Activated T-cell treated with anti-CD3 and anti-CD28 coated beads for 48 hours (primary cell): ENCODE measurements around the gene ACVR1B.
A peak's percentile ranks its signal among the peaks of the same experiment; 100 is the strongest.

Source experiments
- DNase-seq: peaks from one replicate; pipeline ENCODE4 v3.0.0-alpha.2; 2020; ENCODE audit warnings: low read depth

The ACVR1B gene

GRCh38 chr12:51917041-51917590, 34.4 kb upstream of the ACVR1B start:
- DNase-seq: no peak

- DNase-seq: no peak
Measured at GRCh38 chr12:51917746-51918453, 33.6 kb upstream of the ACVR1B start.

- DNase-seq: no peak
Measured at GRCh38 chr12:51920046-51920445, 31.5 kb upstream of the ACVR1B start.

GRCh38 chr12:51921017-51921725, 30.3 kb upstream of the ACVR1B start:
- DNase-seq: no peak

GRCh38 chr12:51922146-51922545, 29.4 kb upstream of the ACVR1B start:
- no peak for DNase-seq

- DNase-seq: no peak
Measured at GRCh38 chr12:51922762-51923505, 28.6 kb upstream of the ACVR1B start.

- DNase-seq: peak; percentile 62
Measured at GRCh38 chr12:51923506-51924365, 27.8 kb upstream of the ACVR1B start.

- DNase-seq: no peak
Measured at GRCh38 chr12:51924551-51925319, 26.8 kb upstream of the ACVR1B start.

GRCh38 chr12:51925346-51926063, 26.0 kb upstream of the ACVR1B start:
- no peak for DNase-seq

GRCh38 chr12:51926064-51926632, 25.4 kb upstream of the ACVR1B start:
- no peak for DNase-seq

GRCh38 chr12:51926718-51927117, 24.8 kb upstream of the ACVR1B start:
- DNase-seq: peak; percentile 41

GRCh38 chr12:51932218-51933076, 19.1 kb upstream of the ACVR1B start:
- no peak for DNase-seq

GRCh38 chr12:51934080-51934479, 17.4 kb upstream of the ACVR1B start:
- DNase-seq: no peak

GRCh38 chr12:51937926-51938325, 13.6 kb upstream of the ACVR1B start:
- DNase-seq: no peak

GRCh38 chr12:51938726-51939125, 12.8 kb upstream of the ACVR1B start:
- no peak for DNase-seq

GRCh38 chr12:51941011-51941581, 10.4 kb upstream of the ACVR1B start:
- no peak for DNase-seq

- DNase-seq: no peak
Measured at GRCh38 chr12:51941604-51942003, 9.9 kb upstream of the ACVR1B start.

- DNase-seq: no peak
Measured at GRCh38 chr12:51942056-51942455, 9.4 kb upstream of the ACVR1B start.
